B cell (primary cell): ENCODE data around the gene AGPAT3.

Experiments used
- CTCF ChIP-seq: fragments of 200-600 bp; IDR thresholded peaks from one replicate; pipeline ENCODE4 v1.8.0; 2022; ENCODE audit warnings: antibody characterized with exemption, mild to moderate bottlenecking
- EZH2 ChIP-seq: IDR thresholded peaks from 2 replicates; pipeline ENCODE4 v1.6.1; 2012; ENCODE audit warnings: borderline replicate concordance, low read depth, mild to moderate bottlenecking, moderate library complexity, low read length; ENCODE audit not compliant: insufficient read depth, poor library complexity, severe bottlenecking

GRCh38 chr21:43950936-43951335 is 85.9 kb downstream of the AGPAT3 start:
- TF ChIP-seq CTCF (no peak), EZH2 (no peak)
